Thoracic aorta (tissue), 2 donors: ENCODE results near the gene TLCD1. TPM values are rescaled to one million over a fixed set of nuclear protein-coding genes. Genes with fewer than 3 reads are reported as not detected.

Experiments used
- ATAC-seq: fragments of 150-250 bp; one replicate; pipeline ENCODE4 v1.8.0; 2017; ENCODE audit warnings: low read depth; ENCODE audit not compliant: insufficient number of reproducible peaks, low FRiP score
- DNase-seq: peaks from one replicate; pipeline ENCODE4 v3.0.0-alpha.2; 2020; ENCODE audit warnings: low spot score
- H3K27ac ChIP-seq, 2 donors: fragments of 200-600 bp; sonication (generic); 1 replicate in 1 of 2; 2 replicates in 1 of 2; pipeline ENCODE4 v1.5.1; 2016; ENCODE audit warnings: mild to moderate bottlenecking in 2 of 2, moderate library complexity in 2 of 2
- H3K27me3 ChIP-seq: fragments of 200-600 bp; sonication (generic); replicated peaks from 2 replicates; pipeline ENCODE4 v1.6.0; 2016; ENCODE audit warnings: mild to moderate bottlenecking; ENCODE audit not compliant: insufficient read depth
- H3K36me3 ChIP-seq: fragments of 200-600 bp; sonication (generic); one replicate; pipeline ENCODE4 v1.5.1; 2016
- H3K4me1 ChIP-seq, 2 donors: fragments of 200-600 bp; sonication (generic); 1 replicate in 1 of 2; 2 replicates in 1 of 2; pipeline versions ENCODE4 v1.5.1 to v1.6.0; 2016; ENCODE audit warnings: low read depth in 2 of 2, mild to moderate bottlenecking in 1 of 2; ENCODE audit not compliant: control insufficient read depth in 1 of 2
- H3K4me3 ChIP-seq: fragments of 200-600 bp; sonication (generic); 2 replicates; pipeline ENCODE4 v1.5.1; 2016; ENCODE audit warnings: mild to moderate bottlenecking
- H3K9me3 ChIP-seq: fragments of 200-600 bp; sonication (generic); 2 replicates; pipeline ENCODE4 v1.5.1; 2016
- total RNA-seq, 2 donors: library from RNA; depleted of rRNA; stranded (reverse); fragments of >200 nt; gene quantifications; one replicate each; pipeline versions ENCODE4 v1.1.0 to v1.2.3, GENCODE V29; 2016
- TF ChIP-seq, protein P1 (sequence below): fragments of 200-600 bp; sonication (generic); IDR thresholded peaks from one replicate; pipeline ENCODE4 v1.5.1; 2019; ENCODE audit warnings: antibody characterized with exemption

TLCD1 gene
- total RNA-seq, 2 donors from 2014 or later, result 1.9 TPM; not detected in 1

DNA sequence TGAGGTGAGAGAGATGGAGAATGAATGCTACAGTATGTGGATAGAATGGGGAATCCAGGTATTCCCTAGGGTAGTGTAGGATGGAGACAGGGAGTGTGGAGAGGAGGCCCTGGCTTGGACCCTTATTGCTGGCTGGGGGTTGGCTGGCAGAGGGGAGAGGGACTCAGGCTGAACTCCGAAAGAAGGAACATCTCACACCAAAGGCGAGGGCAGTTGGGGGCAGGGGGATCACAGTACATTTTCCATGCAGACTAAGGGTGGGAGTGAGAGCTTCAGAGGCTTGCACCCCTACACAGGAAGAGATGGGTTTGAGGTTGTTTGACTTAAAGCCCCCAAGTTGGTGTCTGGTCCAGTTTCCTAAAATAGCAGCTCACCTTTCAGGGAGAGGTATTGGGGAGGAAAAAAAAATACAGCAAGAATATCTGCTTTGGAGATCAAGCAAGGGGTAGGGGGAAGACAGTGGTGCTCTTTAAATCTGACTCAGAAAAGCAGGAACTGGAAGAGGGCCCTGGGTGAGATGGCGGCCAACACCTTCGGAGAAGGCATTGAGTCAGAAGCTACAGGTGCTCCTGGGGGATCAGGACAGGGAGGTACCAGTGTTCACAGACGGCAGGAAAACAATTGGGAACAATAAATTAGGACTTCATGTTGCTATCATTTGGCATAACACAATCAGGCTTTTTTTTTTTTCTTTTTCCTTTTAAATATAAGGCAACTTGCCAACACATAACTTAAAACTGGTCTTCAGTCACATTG is 30.2 kb upstream of the TLCD1 start:
- Histone ChIP-seq H3K4me3 (no peak overlapping the region), H3K9me3 (no peaks in the 10 kb centered on the region), H3K4me1 (no peaks in the 10 kb centered on the region), H3K27ac (no peak overlapping the region), H3K27me3 (no peaks in the 10 kb centered on the region), H3K36me3 (peaks cover 27% of the 10 kb centered on the region)
- ATAC-seq (no peak), DNase-seq (no peak)
- TF ChIP-seq, protein P1, sequence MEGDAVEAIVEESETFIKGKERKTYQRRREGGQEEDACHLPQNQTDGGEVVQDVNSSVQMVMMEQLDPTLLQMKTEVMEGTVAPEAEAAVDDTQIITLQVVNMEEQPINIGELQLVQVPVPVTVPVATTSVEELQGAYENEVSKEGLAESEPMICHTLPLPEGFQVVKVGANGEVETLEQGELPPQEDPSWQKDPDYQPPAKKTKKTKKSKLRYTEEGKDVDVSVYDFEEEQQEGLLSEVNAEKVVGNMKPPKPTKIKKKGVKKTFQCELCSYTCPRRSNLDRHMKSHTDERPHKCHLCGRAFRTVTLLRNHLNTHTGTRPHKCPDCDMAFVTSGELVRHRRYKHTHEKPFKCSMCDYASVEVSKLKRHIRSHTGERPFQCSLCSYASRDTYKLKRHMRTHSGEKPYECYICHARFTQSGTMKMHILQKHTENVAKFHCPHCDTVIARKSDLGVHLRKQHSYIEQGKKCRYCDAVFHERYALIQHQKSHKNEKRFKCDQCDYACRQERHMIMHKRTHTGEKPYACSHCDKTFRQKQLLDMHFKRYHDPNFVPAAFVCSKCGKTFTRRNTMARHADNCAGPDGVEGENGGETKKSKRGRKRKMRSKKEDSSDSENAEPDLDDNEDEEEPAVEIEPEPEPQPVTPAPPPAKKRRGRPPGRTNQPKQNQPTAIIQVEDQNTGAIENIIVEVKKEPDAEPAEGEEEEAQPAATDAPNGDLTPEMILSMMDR, result no peak

DNA sequence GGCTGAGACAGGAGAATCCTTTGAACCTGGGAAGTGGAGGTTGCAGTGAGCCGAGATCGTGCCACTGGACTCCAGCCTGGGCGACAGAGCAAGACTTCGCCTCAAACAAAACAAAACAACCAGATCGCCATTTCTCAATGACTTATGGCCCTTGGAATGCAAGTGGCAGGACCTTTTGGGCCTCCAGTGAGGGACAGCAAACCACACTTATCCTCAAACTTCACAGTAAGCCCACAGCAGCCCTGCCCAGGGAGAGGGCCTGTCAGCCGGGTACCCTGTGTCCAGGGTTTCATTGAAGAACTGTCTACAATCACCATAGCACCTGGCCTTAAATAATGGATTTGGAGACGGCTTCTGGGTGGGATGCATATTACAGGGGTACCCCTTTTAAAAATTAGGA is 29.5 kb upstream of the TLCD1 start:
- no peak overlapping the region for H3K4me3 ChIP-seq
- no peaks in the 10 kb centered on the region for H3K9me3 ChIP-seq
- no peak overlapping the region for H3K27ac ChIP-seq
- TF ChIP-seq, protein P1, result no peak
- ATAC-seq, result no peak
- no peaks in the 10 kb centered on the region for H3K4me1 ChIP-seq
- peaks cover 27% of the 10 kb centered on the region for H3K36me3 ChIP-seq
- no peaks in the 10 kb centered on the region for H3K27me3 ChIP-seq
- DNase-seq, result no peak

DNA sequence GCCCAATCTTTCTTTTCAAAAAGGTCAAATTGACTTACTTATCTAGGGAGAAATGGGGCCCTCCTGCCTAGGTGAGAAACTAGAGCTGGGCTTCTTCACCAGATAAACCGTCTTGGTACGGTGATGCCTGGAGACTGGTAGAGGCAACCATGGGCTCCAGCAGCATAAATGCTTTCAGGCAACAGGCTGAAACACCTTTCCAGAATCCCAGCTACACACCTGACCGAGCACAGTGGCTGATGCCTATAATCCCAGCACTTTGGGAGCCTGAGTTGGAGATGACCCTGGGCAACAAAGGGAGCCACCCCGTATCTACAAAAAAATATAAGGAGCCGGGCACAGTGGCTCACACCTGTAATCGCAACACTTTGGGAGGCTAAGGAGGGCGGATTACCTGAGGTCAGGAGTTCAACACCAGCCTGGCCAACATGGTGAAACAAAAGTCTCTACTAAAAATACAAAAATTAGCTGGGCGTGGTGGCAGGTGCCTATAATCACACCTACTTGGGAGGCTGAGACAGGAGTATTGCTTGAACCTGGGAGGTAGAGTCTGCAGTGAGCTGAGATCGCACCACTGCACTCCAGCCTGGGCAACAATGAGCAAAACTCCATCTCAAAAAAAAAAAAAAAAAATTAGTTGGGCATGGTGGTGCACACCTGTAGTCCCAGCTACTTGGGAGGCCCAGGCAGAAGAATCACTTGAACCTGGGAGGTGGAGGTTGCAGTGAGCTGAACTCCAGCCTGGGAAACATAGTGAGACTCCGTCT is 25.8 kb upstream of the TLCD1 start:
- H3K36me3 ChIP-seq, result peaks cover 6% of the 10 kb centered on the region
- no peak for DNase-seq
- TF ChIP-seq, protein P1, result no peak
- ATAC-seq, result no peak
- H3K27me3 ChIP-seq, result no peaks in the 10 kb centered on the region
- H3K27ac ChIP-seq, result no peak overlapping the region
- peaks cover 6 to 12% of the 10 kb centered on the region in 2 donors for H3K4me1 ChIP-seq
- no peaks in the 10 kb centered on the region for H3K9me3 ChIP-seq
- H3K4me3 ChIP-seq, result no peak overlapping the region

DNA sequence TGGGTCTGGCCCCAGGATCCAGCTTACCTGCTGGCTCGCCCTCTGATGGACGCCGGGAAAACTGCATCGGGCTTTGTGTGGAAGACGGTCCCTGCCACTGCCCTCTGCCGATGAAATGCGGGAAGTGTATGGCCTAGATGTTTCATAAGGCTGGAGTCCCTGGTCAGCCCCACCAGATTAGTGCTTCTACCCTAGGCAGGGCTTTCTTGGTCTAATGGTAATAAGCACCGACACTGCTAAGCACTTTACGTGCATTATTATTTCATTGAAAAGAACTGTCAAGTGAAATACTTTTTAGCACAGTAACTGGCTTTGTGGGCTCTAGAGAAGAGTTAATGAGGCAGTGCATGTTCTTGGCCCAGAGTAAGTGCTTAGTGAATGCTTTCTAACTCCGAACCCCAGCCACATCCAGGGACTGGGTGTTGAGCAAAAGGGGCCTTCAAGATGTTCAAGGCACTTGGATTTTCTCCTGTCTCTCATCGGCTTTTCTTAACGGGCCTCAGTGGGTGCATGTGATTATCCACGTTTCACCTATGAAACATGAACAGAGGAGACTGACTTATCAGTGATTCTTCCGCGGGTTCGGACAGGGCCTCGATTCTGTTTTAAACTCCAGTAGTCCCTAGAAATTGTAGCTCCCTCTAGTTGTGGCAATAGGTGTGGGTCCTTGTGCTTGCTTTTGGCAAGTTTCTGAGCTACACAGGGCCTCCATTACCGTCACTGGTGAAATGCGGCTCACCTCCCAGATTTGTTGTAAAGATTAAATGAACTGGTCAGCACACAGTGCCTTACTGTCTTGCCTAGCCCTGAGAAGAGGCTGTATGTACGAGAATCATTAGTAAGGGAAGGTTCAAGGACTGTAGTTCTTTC is 24.4 kb upstream of the TLCD1 start:
- TF ChIP-seq, protein P1, result peak; percentile 100
- DNase-seq, result peak; percentile 90
- Histone ChIP-seq H3K27ac (no peak overlapping the region), H3K4me1 (peaks cover 20 to 26% of the 10 kb centered on the region in 2 donors), H3K27me3 (no peaks in the 10 kb centered on the region), H3K9me3 (no peaks in the 10 kb centered on the region), H3K36me3 (peaks cover 6% of the 10 kb centered on the region), H3K4me3 (no peak overlapping the region)
- peak; percentile 50 for ATAC-seq
